Upper lobe of left lung (tissue), 6 donors: ENCODE results near the gene TBX1. TPM values are rescaled to one million over a fixed set of nuclear protein-coding genes. Genes with fewer than 3 reads are reported as not detected.

Experiments
- ATAC-seq, 2 donors: fragments of 200-7000 bp; cut with Tn5 transposase; one replicate each; pipeline ENCODE4 v1.9.1; 2022; ENCODE audit warnings: mild to moderate bottlenecking in 2 of 2, moderate library complexity in 2 of 2; ENCODE audit not compliant: low FRiP score in 2 of 2
- DNase-seq, 2 donors: peaks; one replicate each; pipeline ENCODE4 v3.0.0-alpha.2; 2019 to 2020
- H3K27ac ChIP-seq, 4 donors: fragments of 200-600 bp; sonication (generic); one replicate each; pipeline ENCODE4 v1.5.1; 2016 to 2019
- H3K27me3 ChIP-seq, 4 donors: fragments of 200-600 bp; sonication (generic); one replicate each; pipeline ENCODE4 v1.5.1; 2017 to 2019
- H3K36me3 ChIP-seq, 4 donors: fragments of 200-600 bp; sonication (generic); one replicate each; pipeline ENCODE4 v1.5.1; 2016 to 2019
- H3K4me1 ChIP-seq, 4 donors: fragments of 200-600 bp; sonication (generic); one replicate each; pipeline ENCODE4 v1.5.1; 2018 to 2019
- H3K4me3 ChIP-seq, 4 donors: fragments of 200-600 bp; sonication (generic); one replicate each; pipeline ENCODE4 v1.5.1; 2017 to 2019; ENCODE audit warnings: mild to moderate bottlenecking in 2 of 4, moderate library complexity in 1 of 4
- H3K9me3 ChIP-seq, 4 donors: fragments of 200-600 bp; sonication (generic); one replicate each; pipeline ENCODE4 v1.5.1; 2018 to 2019
- CTCF ChIP-seq, 6 experiments: fragments of 450-650 bp in 4 of 6; fragments of 200-600 bp in 2 of 6; sonication (generic) in 2 of 6; IDR thresholded peaks; one replicate each; pipeline ENCODE4 v1.5.1; 2016 to 2019; ENCODE audit warnings: antibody characterized with exemption in 6 of 6
- EP300 ChIP-seq, 4 donors: sonication (generic); formaldehyde crosslinking; IDR thresholded peaks; one replicate each; pipeline ENCODE4 v1.5.1; 2017; ENCODE audit warnings: antibody characterized with exemption in 4 of 4, control low read depth in 2 of 4
- POLR2A ChIP-seq, 4 donors: fragments of 450-650 bp; IDR thresholded peaks; one replicate each; pipeline ENCODE4 v1.5.1; 2016 to 2017; ENCODE audit warnings: antibody characterized with exemption in 4 of 4, mild to moderate bottlenecking in 2 of 4
- POLR2AphosphoS5 ChIP-seq, 2 donors: sonication (generic); formaldehyde crosslinking; IDR thresholded peaks; one replicate each; pipeline ENCODE4 v1.5.1; 2017; ENCODE audit warnings: antibody characterized with exemption in 2 of 2
- WGBS, 2 donors: methylation state at CpG; one replicate each; pipeline ENCODE4 v1.1.5; 2017 to 2018; 5-methylcytosine and 5-hydroxymethylcytosine counted together
- total RNA-seq, 6 donors: library from RNA; depleted of rRNA in 4 of 6; stranded (reverse); fragments of >200 nt in 4 of 6; gene quantifications; one replicate each; pipeline versions ENCODE4 v1.1.0 to v1.2.1, GENCODE V29; 2016 to 2021
- donor health status: DM: no; HTN: no; CAD: no; lungs with moderate emphysema.
- donor health status: DM: no; HTN: yes; CAD: no; lungs with severe emphysema.

TBX1 gene
- total RNA-seq, 6 donors from 2014 or later = 1.0 to 12.2 (median 5.4) TPM

- TF ChIP-seq POLR2AphosphoS5 (IDR thresholded peaks at IDR 0.05) (no peak), CTCF (IDR thresholded peaks at IDR 0.05) (no peak), POLR2A (IDR thresholded peaks at IDR 0.05) (no peak), EP300 (IDR thresholded peaks at IDR 0.05) (no peak)
- H3K4me3 ChIP-seq = no peak overlapping the region
- no peaks in the 10 kb centered on the region for H3K27me3 ChIP-seq
- ATAC-seq = peak in 1 of 2 donors; percentile 38
- H3K36me3 ChIP-seq = no peaks in the 10 kb centered on the region
- 83 to 92% methylated on average over 21 of the region's 23 CpGs for whole genome bisulfite sequencing, 2 donors
- DNase-seq = peak; percentile 19 to 64
- no peak overlapping the region for H3K27ac ChIP-seq
- H3K9me3 ChIP-seq = no peaks in the 10 kb centered on the region
- peaks cover 0 to 9% (median 4%) of the 10 kb centered on the region in 4 donors for H3K4me1 ChIP-seq
These were observed 50.0 kb downstream of the TBX1 start for GRCh38 chr22:19810381-19811201.

- 88 to 95% methylated on average over 4 to 12 of the region's 12 CpGs for WGBS, 2 donors
- Histone ChIP-seq H3K9me3 (no peaks in the 10 kb centered on the region), H3K27ac (no peak overlapping the region), H3K36me3 (no peaks in the 10 kb centered on the region), H3K27me3 (no peaks in the 10 kb centered on the region), H3K4me3 (no peak overlapping the region), H3K4me1 (peaks cover 0 to 8% (median 2%) of the 10 kb centered on the region in 4 donors)
- peak; percentile 14 to 51 for DNase-seq
- TF ChIP-seq CTCF (IDR thresholded peaks at IDR 0.05) (no peak), POLR2A (IDR thresholded peaks at IDR 0.05) (no peak), POLR2AphosphoS5 (IDR thresholded peaks at IDR 0.05) (no peak), EP300 (IDR thresholded peaks at IDR 0.05) (no peak)
- ATAC-seq = no peak
These were observed 50.6 kb downstream of the TBX1 start for GRCh38 chr22:19811211-19811621.

GRCh38 chr22:19811811-19812771 lies 51.5 kb downstream of the TBX1 start:
- no peak overlapping the region for H3K4me3 ChIP-seq
- no peak for ATAC-seq
- no peaks in the 10 kb centered on the region for H3K27me3 ChIP-seq
- peak in 1 of 2 donors; percentile 77 for DNase-seq
- no peak overlapping the region for H3K27ac ChIP-seq
- H3K4me1 ChIP-seq = peaks cover 0 to under 1% (median 0%) of the 10 kb centered on the region in 4 donors
- no peak for TF ChIP-seq CTCF (IDR thresholded peaks at IDR 0.05)
- no peak for TF ChIP-seq POLR2AphosphoS5 (IDR thresholded peaks at IDR 0.05)
- no peak for TF ChIP-seq EP300 (IDR thresholded peaks at IDR 0.05)
- no peak for TF ChIP-seq POLR2A (IDR thresholded peaks at IDR 0.05)
- 93 to 97% methylated on average over 23 to 31 of the region's 36 CpGs for WGBS, 2 donors
- no peaks in the 10 kb centered on the region for H3K9me3 ChIP-seq
- no peaks in the 10 kb centered on the region for H3K36me3 ChIP-seq

- Histone ChIP-seq H3K27me3 (no peaks in the 10 kb centered on the region), H3K4me3 (no peak overlapping the region), H3K36me3 (no peaks in the 10 kb centered on the region), H3K27ac (no peak overlapping the region), H3K4me1 (peaks cover 0 to 8% (median under 1%) of the 10 kb centered on the region in 4 donors), H3K9me3 (no peaks in the 10 kb centered on the region)
- TF ChIP-seq POLR2A (IDR thresholded peaks at IDR 0.05) (no peak), CTCF (IDR thresholded peaks at IDR 0.05) (no peak), POLR2AphosphoS5 (IDR thresholded peaks at IDR 0.05) (no peak), EP300 (IDR thresholded peaks at IDR 0.05) (no peak)
- WGBS, 2 donors = 95% methylated on average over 11 of the region's 11 CpGs
- DNase-seq = peak in 1 of 2 donors; percentile 9
- no peak for ATAC-seq
These were observed 52.3 kb downstream of the TBX1 start for GRCh38 chr22:19812910-19813309.
